HepG2 (cell line): ENCODE results near the gene SBK2. TPM values are rescaled to one million over a fixed set of nuclear protein-coding genes. Genes with fewer than 3 reads are reported as not detected.

ENCODE experiments used
- ARID2 ChIP-seq: sonication (generic); formaldehyde crosslinking; IDR thresholded peaks from 2 replicates; pipeline ENCODE4 v1.8.1; 2022; ENCODE audit warnings: mild to moderate bottlenecking, missing genetic modification reagents, borderline replicate concordance
- ATF5 ChIP-seq: sonication (generic); formaldehyde crosslinking; IDR thresholded peaks from 2 replicates; pipeline ENCODE4 v1.4.0; 2020; ENCODE audit warnings: mild to moderate bottlenecking, low read depth, missing genetic modification reagents
- ATRX ChIP-seq: sonication (generic); formaldehyde crosslinking; IDR thresholded peaks from 2 replicates; pipeline ENCODE4 v1.4.0; 2020; ENCODE audit warnings: missing genetic modification reagents, borderline replicate concordance
- CREB3 ChIP-seq: sonication (generic); formaldehyde crosslinking; IDR thresholded peaks from 2 replicates; pipeline ENCODE4 v1.5.0; 2020; ENCODE audit warnings: missing genetic modification reagents
- ELF4 ChIP-seq: sonication (generic); formaldehyde crosslinking; IDR thresholded peaks from 2 replicates; pipeline ENCODE4 v1.5.0; 2020; ENCODE audit warnings: missing genetic modification reagents, mild to moderate bottlenecking, moderate library complexity, borderline replicate concordance
- HDAC6 ChIP-seq: fragments of 200-600 bp; sonication (generic); IDR thresholded peaks from 2 replicates; pipeline ENCODE4 v1.7.0; 2017; ENCODE audit warnings: mild to moderate bottlenecking, antibody characterized with exemption, low read length, low read depth
- HHEX ChIP-seq: IDR thresholded peaks from 2 replicates; pipeline ENCODE4 v1.6.1; 2016; ENCODE audit warnings: control low read depth
- MIER2 ChIP-seq: IDR thresholded peaks from 2 replicates; pipeline ENCODE4 v1.6.1; 2016; ENCODE audit warnings: missing biosample characterization, missing genetic modification reagents
- NFIC ChIP-seq: IDR thresholded peaks from 2 replicates; pipeline ENCODE4 v1.6.1; 2012; ENCODE audit warnings: mild to moderate bottlenecking, low read length, inconsistent platforms
- ONECUT2 ChIP-seq: sonication (generic); formaldehyde crosslinking; IDR thresholded peaks from 2 replicates; pipeline ENCODE4 v1.4.0; 2020; ENCODE audit warnings: missing genetic modification reagents
- PHF8 ChIP-seq: sonication (generic); formaldehyde crosslinking; IDR thresholded peaks from 2 replicates; pipeline ENCODE4 v1.5.0; 2020; ENCODE audit warnings: missing genetic modification reagents
- SATB2 ChIP-seq: sonication (generic); formaldehyde crosslinking; IDR thresholded peaks from 2 replicates; pipeline ENCODE4 v1.5.0; 2020; ENCODE audit warnings: missing genetic modification reagents
- ZBTB14 ChIP-seq: sonication (generic); formaldehyde crosslinking; IDR thresholded peaks from 2 replicates; pipeline ENCODE4 v1.4.0; 2020; ENCODE audit warnings: missing genetic modification reagents
- ZC3H4 ChIP-seq: sonication (generic); formaldehyde crosslinking; IDR thresholded peaks from 2 replicates; pipeline ENCODE4 v1.4.0; 2020; ENCODE audit warnings: missing genetic modification reagents, borderline replicate concordance
- ZNF335 ChIP-seq: sonication (generic); formaldehyde crosslinking; IDR thresholded peaks from 2 replicates; pipeline ENCODE4 v1.4.0; 2020; ENCODE audit warnings: missing genetic modification reagents
- ZNF350 ChIP-seq: sonication (generic); formaldehyde crosslinking; IDR thresholded peaks from 2 replicates; pipeline ENCODE4 v1.4.0; 2020; ENCODE audit warnings: mild to moderate bottlenecking, low read depth, missing genetic modification reagents, borderline replicate concordance
- ZNF557 ChIP-seq: sonication (generic); formaldehyde crosslinking; IDR thresholded peaks from 2 replicates; pipeline ENCODE4 v1.4.0; 2020; ENCODE audit warnings: missing genetic modification reagents
- ZNF746 ChIP-seq: sonication (generic); formaldehyde crosslinking; IDR thresholded peaks from 2 replicates; pipeline ENCODE4 v1.8.0; 2022; ENCODE audit warnings: mild to moderate bottlenecking, missing genetic modification reagents
- ZNF780A ChIP-seq: sonication (generic); formaldehyde crosslinking; IDR thresholded peaks from 2 replicates; pipeline ENCODE4 v1.8.0; 2022; ENCODE audit warnings: mild to moderate bottlenecking, missing genetic modification reagents, moderate library complexity
- ZSCAN30 ChIP-seq: sonication (generic); formaldehyde crosslinking; IDR thresholded peaks from 2 replicates; pipeline ENCODE4 v1.5.0; 2020; ENCODE audit warnings: mild to moderate bottlenecking, missing genetic modification reagents
- polyA plus RNA-seq, 8 experiments: library from polyadenylated mRNA; depleted of rRNA in 3 of 8; stranded (reverse) in 7 of 8; unstranded in 1 of 8; fragments of >200 nt; fragmentation: Illumina TruSeq in 4 of 8; extraction: Trizol in 4 of 8; gene quantifications; 2 replicates each; pipeline versions ENCODE4 v1.2.1 to v1.2.3, GENCODE V29; 2011 to 2016; ENCODE audit warnings: low read depth in 4 of 8, missing spikeins in 1 of 8, mixed read lengths in 1 of 8; ENCODE audit not compliant: insufficient read depth in 1 of 8
- total RNA-seq, 5 experiments: library from RNA; depleted of rRNA; stranded (reverse); fragments of >200 nt; fragmentation: Illumina TruSeq; extraction: Trizol; gene quantifications; 2 replicates each; pipeline ENCODE4 v1.2.3, GENCODE V29; 2016; ENCODE audit warnings: low read depth in 1 of 5
- TF ChIP-seq, protein P1 (sequence below): sonication (generic); formaldehyde crosslinking; IDR thresholded peaks from 2 replicates; pipeline ENCODE4 v1.4.0; 2020; ENCODE audit warnings: missing genetic modification reagents
- TF ChIP-seq, protein P2 (sequence below): IDR thresholded peaks from 2 replicates; pipeline ENCODE4 v1.6.1; 2016; ENCODE audit warnings: missing compliant biosample characterization, missing genetic modification reagents, borderline replicate concordance
- TF ChIP-seq, protein P3 (sequence below): sonication (generic); formaldehyde crosslinking; IDR thresholded peaks from 2 replicates; pipeline ENCODE4 v1.9.0; 2021; ENCODE audit warnings: missing genetic modification reagents, borderline replicate concordance

The SBK2 gene
- total and polyA plus RNA-seq, 2 of the 13 experiments (the other 11 are each of a cell fraction or from before 2014, with no cell fraction given) = 0.24 TPM; not detected in 1

DNA sequence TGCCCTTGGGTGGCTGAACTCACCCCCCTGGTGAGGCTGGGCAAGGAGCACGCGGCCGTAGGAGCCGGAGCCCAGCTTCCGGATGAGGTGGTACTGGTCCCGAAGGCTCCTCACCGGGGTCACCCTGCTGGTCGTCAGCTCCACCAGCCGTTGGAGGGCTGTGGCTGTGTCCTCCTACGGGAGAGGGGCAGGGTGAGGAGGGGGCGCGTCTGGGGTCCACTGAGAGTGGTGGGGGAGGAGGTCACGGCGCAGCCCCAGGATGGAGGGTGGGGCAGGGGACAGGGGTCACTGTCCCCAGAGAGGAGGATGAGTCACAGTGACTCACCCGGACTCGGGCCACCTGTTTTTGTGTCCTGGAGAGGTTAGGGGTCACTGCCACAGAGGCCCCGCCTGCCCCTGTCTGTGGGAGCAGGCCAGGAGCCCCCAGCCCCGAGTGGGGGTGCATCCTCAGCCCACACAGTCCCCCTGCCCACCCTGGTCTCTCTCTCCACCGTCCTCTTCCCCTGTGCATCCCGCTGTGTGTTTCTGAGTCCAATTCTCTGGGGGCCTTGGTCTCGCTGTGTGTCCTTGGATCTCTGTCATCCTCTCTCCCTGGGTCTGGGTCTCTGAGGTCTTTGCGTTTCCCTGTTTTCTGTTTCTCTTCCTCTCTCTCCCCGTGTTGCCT lies 8.0 kb upstream of the SBK2 start (continued):
- TF ChIP-seq ZNF335 (no peak), NFIC (no peak), ZNF746 (CRISPR knock-in tag) (peak; percentile 52; the same call in 1 of the 2 replicates), ZBTB14 (CRISPR knock-in tag) (no peak), CREB3 (CRISPR knock-in tag) (no peak), SATB2 (no peak), ZNF557 (CRISPR knock-in tag) (no peak), ELF4 (CRISPR knock-in tag) (no peak), ATF5 (no peak), PHF8 (no peak), ONECUT2 (CRISPR knock-in tag) (no peak), HDAC6 (no peak), HHEX (CRISPR knock-in tag) (no peak), ZNF780A (CRISPR knock-in tag) (no peak), ATRX (CRISPR knock-in tag) (no peak), ARID2 (CRISPR knock-in tag) (no peak), ZSCAN30 (CRISPR knock-in tag) (no peak), ZC3H4 (CRISPR knock-in tag) (no peak), ZNF350 (CRISPR knock-in tag) (no peak), MIER2 (CRISPR knock-in tag) (no peak)
- TF ChIP-seq, protein P1, sequence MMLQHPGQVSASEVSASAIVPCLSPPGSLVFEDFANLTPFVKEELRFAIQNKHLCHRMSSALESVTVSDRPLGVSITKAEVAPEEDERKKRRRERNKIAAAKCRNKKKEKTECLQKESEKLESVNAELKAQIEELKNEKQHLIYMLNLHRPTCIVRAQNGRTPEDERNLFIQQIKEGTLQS (CRISPR knock-in tag) = peak; percentile 86
- TF ChIP-seq, protein P2, sequence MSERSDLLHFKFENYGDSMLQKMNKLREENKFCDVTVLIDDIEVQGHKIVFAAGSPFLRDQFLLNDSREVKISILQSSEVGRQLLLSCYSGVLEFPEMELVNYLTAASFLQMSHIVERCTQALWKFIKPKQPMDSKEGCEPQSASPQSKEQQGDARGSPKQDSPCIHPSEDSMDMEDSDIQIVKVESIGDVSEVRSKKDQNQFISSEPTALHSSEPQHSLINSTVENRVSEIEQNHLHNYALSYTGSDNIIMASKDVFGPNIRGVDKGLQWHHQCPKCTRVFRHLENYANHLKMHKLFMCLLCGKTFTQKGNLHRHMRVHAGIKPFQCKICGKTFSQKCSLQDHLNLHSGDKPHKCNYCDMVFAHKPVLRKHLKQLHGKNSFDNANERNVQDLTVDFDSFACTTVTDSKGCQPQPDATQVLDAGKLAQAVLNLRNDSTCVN (CRISPR knock-in tag) = no peak
- TF ChIP-seq, protein P3, sequence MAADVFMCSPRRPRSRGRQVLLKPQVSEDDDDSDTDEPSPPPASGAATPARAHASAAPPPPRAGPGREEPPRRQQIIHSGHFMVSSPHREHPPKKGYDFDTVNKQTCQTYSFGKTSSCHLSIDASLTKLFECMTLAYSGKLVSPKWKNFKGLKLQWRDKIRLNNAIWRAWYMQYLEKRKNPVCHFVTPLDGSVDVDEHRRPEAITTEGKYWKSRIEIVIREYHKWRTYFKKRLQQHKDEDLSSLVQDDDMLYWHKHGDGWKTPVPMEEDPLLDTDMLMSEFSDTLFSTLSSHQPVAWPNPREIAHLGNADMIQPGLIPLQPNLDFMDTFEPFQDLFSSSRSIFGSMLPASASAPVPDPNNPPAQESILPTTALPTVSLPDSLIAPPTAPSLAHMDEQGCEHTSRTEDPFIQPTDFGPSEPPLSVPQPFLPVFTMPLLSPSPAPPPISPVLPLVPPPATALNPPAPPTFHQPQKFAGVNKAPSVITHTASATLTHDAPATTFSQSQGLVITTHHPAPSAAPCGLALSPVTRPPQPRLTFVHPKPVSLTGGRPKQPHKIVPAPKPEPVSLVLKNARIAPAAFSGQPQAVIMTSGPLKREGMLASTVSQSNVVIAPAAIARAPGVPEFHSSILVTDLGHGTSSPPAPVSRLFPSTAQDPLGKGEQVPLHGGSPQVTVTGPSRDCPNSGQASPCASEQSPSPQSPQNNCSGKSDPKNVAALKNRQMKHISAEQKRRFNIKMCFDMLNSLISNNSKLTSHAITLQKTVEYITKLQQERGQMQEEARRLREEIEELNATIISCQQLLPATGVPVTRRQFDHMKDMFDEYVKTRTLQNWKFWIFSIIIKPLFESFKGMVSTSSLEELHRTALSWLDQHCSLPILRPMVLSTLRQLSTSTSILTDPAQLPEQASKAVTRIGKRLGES (CRISPR knock-in tag) = no peak
